Stimulated activated naive CD8-positive, alpha-beta T cell treated with anti-CD3 and anti-CD28 coated beads, Interleukin-15, Interleukin-2, amounts not matched to agents 100 U/mL and 50 U/mL, for 24 hours (primary cell): ENCODE measurements around the gene THSD8.

Experiments used
- ATAC-seq: fragments of 150-1000 bp; cut with Tn5 transposase; one replicate; pipeline ENCODE4 v1.10.0; 2021
- DNase-seq: peaks from one replicate; pipeline ENCODE4 v3.0.0; 2021

THSD8 gene

DNA sequence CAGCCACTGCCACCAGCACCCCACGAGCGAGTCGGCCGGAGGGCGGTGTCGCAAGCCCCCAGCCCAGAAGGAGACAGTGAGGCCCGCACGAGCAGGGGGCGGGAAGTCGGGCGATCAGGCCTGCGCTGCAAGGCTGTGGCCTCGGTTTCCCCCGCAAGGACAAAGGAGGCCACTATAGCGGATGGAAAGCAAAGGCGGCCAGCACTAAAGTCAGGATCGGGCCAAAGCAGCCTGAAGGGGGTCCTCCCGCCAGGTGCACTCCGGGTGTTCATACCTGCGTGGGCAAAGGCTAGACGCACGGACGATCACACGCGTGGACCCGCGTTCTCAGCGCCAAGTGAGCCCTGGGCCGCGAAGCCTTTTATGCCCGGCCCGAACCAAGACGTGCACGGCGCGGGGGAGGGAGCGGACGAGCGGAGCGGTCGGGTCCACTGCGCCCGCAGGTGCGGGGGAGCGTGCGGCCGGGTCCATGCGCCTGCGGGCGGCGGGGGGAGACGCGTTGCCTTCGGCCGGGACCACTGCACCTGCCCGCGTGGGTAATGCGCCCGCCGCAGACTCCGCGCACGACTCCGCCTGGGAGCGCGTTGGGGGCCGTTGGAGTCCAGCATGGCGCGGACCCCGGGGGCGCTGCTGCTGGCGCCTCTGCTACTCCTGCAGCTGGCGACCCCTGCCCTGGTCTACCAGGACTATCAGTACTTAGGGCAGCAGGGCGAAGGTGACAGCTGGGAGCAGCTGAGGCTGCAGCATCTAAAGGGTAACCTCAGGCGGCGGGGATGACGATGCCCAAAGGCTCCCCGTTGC, at the start of gene THSD8, which contains the start of gene PRDX2:
Gene THSD8 (plus strand): TSS at position 604 of the 801 bp plus-strand sequence. CDS start 3 bp downstream, at position 607.
Gene PRDX2 (minus strand): TSS at position 335 of the 801 bp plus-strand sequence. CDS start 539 bp downstream, outside the sequence.
- DNase-seq: peak; percentile 85
- ATAC-seq: peak; percentile 58

DNA sequence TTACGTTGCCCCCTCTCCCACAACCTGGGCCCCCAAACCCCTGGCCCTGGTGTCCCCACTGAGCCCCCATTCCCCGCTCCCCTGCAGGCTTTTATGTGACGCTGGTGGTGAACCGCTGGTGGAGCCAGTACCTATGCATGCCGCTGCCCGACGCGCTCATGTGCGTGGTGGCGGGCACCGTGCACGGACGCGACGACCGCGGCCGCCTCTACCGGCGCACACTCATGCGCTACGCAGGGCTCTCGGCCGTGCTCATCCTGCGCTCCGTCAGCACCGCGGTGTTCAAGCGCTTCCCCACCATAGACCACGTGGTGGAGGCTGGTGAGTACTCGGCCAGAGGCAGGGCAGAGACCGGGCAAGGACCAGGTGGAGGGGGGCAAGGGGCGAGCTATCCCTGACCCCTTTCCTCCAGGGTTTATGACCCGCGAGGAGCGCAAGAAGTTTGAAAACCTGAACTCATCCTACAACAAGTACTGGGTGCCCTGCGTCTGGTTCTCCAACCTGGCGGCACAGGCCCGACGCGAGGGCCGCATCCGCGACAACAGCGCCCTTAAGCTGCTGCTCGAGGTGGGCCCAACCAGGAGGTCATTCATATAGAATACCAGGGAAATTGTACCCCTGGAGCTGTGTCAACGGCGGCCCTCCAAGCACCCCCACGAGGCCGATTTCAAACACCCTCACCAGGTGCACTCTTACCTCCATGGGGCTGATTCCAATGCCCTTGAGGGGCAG, 47.2 kb upstream of the THSD8 start:
- DNase-seq: no peak
- ATAC-seq: no peak

DNA sequence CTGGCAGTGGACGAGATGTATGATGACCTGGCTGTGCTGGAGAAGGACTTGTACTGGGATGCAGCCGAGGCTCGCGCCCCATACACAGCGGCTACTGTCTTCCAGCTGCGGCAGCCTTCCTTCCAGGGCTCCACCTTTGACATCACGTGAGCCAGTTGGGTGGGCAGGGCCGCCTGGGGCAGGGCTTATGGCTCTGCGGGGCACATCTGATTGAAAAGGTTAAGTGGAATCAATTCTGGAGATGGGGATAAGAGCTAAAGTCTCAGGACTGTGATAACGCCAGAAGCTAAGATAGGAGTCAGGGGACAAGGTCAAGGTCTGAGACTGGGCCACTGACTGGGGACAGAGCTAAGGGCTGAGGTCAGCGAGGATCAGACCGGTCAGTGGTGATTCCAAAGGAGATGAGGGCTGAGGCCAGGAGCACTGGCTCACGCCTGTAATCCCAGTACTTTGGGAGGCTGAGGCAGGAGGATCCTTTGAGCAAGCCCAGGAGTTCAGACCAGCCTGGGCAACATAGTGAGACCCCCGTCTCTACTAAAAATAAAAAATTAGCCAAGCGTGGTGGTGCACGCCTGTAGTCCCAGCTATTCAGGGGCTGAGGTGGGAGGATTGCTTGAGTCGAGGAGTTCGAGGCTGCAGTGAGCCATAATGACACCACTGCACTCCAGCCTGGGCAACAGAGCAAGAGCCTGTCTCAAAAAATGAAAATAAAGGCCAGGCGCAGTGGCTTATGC, 45.6 kb upstream of the THSD8 start:
- DNase-seq: no peak
- no peak for ATAC-seq

DNA sequence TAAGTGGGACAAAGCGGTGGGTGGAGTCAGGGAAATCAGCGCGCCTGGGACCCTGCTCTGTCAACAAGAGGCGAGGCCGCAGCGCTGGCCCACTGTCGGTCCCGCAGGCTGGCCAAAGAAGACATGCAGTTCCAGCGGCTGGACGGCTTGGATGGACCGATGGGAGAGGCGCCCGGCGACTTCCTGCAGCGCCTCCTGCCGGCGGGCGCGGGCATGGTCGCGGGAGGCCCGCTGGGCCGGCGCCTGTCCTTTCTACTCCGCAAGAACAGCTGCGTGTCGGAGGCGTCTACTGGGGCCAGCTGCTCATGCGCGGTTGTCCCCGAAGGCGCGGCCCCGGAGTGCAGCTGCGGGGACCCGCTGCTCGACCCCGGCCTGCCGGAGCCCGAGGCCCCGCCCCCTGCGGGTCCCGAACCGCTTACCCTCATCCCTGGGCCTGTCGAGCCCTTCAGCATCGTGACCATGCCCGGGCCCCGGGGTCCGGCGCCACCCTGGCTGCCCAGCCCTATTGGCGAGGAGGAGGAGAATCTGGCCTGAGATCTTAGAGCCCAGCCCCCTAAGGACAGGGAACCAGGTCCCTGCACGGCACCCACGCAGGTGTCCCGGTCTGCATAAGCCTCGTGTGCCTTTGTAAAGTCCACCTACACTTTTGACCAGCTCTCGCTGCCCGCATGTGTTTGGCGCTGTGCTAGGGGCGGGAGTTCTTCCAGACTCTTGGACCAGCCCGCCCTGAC, 44.2 kb upstream of the THSD8 start:
- DNase-seq: peak; percentile 81

DNA sequence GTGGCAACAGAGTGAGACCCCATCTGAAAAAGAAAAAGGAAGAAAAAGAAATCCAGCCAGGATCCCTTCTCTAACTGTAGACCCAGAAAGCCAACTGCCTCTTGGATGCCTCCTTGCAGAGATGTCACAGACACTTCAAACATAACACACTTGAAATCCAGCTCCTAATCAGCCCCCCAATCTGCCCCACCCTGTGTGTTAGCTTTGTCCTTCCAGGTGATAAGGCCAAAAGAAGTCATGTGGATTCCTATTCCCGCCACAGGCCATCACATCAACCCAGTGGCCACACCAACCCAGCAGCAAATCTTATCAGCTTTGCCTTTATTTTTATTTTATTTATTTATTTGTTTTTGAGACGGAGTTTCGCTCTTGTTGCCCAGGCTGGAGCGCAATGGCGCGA, 42.2 kb upstream of the THSD8 start:
- ATAC-seq (no peak), DNase-seq (no peak)

More for the DNA sequence above, 44.2 kb upstream of the THSD8 start:
- peak; percentile 77 for ATAC-seq

DNA sequence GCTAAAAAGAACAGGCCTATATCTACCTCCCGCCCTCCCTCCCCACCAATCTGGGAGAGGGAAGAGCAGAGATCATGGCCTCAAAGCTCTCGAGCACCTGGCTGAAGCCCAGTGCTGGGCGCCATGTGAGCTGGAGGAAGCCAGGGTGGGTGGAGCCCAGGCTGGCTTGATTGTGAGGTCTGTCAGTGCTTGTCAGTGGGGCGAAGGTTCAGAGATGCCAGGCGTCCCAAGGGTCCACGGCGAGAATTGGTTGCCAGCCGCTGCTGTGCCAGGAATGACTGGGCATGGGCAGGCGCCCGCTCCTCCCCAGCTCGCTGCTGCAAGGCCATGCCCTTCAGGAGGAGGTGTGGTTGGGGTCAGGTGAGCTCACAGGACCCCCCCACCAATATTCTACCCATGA, 38.8 kb upstream of the THSD8 start:
- ATAC-seq: no peak
- no peak for DNase-seq

DNA sequence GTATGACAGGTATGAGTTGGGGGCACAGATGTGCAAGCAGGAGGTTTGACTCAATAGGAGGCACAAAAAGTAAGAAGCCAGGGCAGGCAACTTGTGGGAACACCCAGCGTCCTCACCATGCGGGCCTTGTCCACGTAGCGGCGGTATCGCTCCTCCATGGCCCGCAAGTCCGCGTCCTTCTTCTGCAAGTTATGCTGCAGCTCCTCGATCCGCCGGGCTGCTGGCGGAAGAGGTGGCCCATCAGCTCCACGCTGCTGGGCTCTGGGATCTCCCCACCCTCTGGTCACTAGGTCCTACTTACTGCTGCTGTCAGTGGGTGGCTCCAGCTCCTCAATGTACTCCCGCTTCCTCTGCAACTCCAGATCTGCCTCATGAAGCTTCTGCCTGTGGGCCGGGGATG, 37.2 kb upstream of the THSD8 start:
- no peak for ATAC-seq
- no peak for DNase-seq

DNA sequence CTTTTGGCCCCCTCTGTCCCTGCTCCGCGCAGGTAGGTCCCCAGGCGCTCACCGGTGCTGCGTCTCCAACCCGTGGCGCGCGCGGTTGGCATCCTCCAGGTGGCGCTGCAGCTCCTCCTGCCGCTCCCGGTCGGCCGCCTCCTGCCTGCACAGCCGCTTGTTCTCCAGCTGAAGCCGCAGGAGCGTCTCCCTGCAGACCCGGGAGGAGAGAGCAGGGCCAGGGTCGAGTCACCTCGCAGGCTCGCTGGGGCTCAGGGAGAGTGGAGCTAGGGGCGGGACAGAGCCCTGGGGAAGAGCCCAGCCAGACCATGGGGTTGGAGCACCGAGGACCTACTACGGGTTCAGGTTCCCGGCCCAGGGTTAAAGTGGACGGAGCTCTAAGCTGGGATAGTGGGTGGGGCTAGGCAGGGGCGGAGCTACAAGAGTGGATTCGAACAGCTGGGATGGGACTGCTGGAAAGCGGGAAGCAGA, 35.8 kb upstream of the THSD8 start:
- no peak for DNase-seq
- no peak for ATAC-seq

DNA sequence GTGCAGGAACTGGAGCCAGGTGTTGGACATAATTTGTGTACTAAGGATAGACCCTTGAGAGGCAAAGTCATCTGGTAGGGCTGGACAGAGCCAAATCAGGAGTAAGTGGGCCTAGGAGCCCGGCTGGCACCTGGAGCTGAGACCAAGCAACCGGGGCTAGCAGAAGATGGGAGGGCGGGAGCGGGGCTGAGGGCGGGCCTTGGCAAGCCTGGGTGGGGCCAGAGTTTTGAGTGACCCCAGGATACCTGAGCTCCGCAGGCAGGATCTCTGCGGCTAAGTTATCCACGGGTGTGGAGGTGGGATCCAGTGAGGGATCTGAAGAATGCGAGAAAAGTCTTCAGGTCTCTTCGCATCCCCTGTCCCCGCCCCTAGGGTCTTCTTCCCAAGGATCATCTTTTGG, 34.7 kb upstream of the THSD8 start:
- no peak for DNase-seq
- no peak for ATAC-seq

DNA sequence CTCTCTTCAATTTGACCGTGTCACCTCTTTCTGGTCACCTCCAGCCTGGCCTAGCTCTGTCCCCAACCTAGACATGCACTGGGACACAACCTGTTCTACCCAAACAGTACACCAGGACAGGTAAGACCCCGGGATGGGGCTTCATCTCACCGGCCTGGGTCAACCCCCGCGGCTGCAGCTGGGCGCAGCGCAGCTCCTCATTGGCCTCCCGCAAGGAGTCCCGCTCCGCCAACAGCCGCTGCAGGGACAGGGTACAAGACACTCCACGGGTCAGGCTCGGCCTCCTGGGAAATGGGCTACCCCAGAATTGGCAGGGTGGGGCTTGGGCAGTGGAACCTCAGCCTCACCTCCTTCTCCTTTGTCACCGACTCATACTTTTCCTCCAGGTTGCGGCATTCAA, 34.2 kb upstream of the THSD8 start:
- no peak for ATAC-seq

DNA sequence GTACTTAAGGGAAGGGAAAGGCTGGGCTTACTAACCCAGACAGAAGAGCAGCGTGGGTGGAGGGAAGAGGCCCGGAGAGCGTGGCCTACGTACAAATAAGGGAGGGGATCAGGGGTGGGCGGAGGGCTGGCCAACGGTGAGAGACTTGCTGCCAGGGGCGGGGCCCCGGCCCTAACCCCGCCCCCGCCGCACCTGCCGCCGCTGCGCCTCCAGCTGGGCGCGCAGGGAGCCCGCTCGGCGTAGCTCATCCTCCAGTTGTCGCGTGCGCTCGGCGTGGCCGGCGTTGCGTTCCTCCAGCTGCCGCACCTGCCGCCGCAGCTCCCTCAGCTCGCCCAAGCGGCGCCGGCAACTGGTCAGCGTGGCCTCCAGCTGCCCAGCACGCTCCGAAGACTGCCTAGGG, 32.2 kb upstream of the THSD8 start:
- peak; percentile 53 for ATAC-seq
- DNase-seq: peak; percentile 55

More for the DNA sequence above, 34.2 kb upstream of the THSD8 start:
- DNase-seq: no peak

DNA sequence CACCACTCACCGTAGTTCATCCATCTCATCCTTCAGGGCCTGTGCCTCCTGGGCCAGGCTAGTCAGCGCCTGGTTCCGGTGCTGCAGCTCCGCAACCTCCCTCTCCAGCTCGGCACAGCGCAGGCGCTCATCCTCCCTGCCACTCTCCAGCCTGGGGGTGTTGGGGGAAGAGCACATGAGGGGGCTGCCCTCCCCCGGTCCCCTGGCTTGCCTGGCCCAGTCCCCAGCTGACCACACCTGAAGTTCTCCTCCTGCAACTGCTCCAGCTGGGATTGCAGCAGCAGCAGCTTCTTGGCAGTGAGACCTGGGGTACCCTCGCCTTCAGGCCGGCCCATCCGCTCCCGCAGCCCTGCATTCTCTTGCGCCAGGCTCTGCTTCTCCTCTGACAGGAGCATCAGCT, 30.9 kb upstream of the THSD8 start:
- DNase-seq: no peak
- no peak for ATAC-seq

DNA sequence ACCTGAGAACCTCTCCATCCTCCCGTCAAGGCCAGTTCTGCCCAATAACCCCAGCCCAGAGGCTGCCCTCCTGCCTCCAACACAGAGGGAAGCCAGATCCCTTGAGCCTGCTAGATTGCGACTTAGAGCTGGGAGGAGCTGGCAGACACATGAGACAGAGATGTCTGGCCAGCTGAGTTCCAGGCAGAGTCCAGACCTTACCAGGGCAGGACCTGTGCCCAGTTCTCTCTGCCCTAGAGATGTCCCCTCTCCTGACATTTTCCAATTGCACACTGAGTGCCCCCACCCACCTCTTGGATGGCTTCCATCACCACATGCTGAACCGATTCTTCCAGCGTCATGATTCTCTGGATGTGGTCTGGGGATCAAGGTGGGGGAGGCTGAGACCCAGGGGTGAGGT, 29.5 kb upstream of the THSD8 start:
- ATAC-seq: no peak
- DNase-seq: no peak

DNA sequence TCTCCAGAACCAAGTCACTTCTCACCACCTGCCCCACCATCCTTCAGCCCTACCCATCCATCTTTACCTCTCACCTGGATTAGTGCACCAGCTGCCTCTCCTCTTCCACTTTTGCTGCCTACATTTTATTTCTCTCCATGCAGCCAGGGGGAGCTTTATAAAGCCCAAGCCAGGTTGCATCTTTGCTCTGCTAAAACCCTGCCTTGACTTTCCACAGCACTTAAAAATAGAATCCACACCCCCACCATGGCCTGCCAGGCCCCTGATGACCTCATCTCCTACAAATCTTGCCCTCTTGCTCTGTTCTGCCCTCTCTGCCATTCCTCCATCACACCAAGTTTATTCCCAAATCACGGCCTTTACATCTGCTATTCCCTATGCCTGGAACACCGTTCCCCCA, 28.3 kb upstream of the THSD8 start:
- DNase-seq (no peak), ATAC-seq (no peak)

DNA sequence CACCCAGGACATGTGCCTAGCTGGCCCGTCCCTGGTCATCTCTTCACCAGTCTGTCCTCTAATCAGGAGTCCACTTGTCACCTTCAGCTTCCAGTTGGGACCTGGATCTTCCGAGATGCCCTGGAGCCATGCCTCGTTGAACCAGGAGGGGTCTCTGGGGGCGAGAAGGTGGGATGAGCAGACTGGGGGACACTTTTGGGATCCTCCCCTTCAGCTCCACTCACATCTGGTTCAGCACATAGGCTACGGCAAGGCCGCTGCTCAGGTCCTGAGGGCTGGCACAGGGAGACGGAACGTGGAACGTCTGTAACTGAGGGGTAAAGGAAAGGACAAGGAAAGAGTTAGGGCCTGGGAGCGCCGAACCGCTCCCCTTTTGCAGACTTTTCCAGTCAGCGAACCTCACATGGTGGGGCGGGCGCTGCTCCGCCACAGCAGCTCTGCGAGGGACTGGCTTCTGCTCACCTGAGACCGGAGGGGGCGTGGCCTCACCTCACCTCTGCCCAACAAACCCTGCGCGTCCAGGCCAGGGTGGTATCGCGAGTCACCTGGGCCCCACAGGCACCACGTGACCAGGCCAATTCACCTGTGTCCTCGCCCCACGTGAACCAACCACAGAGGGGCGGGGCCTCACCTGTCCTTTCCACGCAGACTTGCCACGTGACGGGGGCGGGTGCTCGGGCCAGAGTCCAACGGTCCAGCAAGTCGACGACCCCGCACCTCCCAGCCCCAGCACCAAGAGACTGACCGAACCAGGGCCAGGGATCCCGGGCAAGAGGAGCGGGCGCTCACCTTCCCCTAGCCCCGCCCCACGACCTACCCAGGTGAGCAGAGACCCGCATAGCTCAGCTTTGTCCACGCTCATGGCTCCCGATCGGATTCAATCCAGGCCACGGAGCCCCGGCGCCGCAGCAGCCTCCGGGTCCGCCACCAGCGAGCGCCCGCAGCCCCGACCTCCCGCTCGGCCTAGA, 27.0 kb upstream of the THSD8 start, which contains the start of gene HOOK2:
Gene HOOK2 (minus strand): TSS at position 965 of the 968 bp plus-strand sequence. CDS start 103 bp downstream, at position 862.
- DNase-seq (peak; percentile 40), ATAC-seq (no peak)

DNA sequence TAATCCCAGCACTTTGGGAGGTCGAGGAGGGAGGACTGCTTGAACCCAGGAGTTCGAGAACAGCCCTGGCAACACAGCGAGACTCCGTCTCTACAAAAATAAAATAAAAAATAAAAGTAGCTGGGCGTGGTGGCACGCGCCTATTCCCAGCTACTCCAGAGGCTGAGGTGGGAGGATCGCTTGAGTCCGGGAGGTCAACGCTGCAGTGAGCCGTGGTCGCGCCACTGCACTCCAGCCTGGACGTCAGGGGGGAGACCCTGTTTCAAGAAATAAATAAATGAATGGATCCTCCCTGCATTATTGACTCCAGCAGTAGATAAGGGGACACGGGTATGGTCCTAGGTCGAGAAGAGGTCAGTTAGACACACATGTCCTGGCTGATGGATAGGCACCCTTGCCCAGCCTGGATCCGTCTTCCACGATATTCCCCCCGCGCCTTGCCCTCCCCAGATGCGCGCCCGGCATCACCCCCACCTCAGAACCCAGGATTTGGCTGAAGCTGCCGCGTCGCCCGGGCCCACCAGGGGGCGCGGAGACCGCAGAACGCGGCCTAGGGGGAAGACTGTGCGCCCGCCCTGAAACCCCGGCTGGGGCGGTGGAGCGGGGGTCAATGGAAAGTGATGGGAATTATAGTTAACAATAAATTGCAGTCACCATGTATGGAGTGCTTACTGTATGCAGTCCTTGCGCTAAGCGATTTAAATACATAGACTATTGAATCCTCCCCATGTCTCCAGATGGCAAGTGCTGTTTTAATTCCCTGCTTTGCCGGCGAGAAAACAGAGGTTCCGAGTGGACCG, 24.5 kb upstream of the THSD8 start:
- ATAC-seq (peak; percentile 48), DNase-seq (peak; percentile 93)

DNA sequence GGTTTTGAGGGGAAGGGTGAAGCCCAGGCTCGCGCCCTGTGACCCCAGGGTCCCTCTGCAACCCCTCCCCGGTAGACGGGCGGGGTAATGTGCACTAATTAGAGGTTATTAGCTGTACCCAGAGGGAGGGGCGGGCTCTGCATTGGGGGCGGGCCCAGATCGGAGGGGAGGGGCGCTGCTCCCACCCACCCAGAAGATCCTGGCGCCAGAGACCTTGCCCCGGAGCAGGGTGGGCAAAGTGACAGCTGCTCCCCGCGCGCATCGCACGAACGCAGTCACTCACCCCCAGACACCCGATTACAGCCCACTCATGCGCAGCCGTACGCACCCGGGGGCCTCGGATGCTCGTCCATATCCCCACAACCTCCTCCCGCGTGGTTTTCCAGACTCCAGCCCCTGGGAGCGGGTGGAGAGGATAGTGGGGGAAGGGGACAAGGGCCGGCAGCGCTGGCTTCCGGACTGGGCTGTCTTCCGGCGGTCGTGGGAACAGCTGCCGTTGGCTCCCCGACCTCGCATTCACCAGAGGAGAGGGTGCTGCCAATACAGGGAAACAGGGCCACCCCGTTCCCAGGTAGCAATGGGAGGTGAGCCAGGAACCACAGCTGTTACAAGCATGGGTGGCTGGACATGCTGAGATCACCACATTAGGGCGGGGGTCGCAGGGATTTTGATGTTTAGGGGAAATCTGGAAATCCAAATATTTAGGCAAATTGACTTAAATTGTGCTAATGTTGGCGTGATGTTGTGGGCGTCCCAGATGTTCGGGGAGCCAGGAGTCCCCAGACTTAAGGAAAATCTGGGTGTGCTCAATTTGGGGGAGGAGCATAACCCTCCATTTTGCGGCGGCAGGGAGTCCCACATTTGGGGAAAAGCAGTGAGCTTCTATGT, 23.6 kb upstream of the THSD8 start:
- no peak for ATAC-seq
- peak; percentile 66 for DNase-seq

DNA sequence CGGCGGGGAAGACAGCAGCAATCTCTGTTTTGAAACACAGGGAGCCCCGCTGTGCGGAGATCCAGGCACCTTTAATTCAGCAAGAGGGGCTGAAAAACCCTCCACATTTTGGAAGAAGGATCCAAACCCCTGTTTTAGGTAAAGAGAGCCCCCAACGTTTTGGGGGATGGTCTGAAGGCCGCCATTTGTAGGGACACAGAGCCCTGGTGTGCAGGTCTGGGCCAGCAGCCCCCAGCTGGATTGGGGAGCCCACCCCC, 23.0 kb upstream of the THSD8 start:
- ATAC-seq (no peak), DNase-seq (no peak)
